ENCODE measurements around the gene SURF4. TPM values are rescaled to one million over a fixed set of nuclear protein-coding genes. Genes with fewer than 3 reads are reported as not detected.
"Not testable (repeated sequence)": the region's sequence is repeated elsewhere in the genome, so short reads cannot be mapped to it uniquely, and the experiment has no call there.

Gene SURF4
- total RNA-seq, 1 experiment from 2014 or later = 214 TPM

DNA sequence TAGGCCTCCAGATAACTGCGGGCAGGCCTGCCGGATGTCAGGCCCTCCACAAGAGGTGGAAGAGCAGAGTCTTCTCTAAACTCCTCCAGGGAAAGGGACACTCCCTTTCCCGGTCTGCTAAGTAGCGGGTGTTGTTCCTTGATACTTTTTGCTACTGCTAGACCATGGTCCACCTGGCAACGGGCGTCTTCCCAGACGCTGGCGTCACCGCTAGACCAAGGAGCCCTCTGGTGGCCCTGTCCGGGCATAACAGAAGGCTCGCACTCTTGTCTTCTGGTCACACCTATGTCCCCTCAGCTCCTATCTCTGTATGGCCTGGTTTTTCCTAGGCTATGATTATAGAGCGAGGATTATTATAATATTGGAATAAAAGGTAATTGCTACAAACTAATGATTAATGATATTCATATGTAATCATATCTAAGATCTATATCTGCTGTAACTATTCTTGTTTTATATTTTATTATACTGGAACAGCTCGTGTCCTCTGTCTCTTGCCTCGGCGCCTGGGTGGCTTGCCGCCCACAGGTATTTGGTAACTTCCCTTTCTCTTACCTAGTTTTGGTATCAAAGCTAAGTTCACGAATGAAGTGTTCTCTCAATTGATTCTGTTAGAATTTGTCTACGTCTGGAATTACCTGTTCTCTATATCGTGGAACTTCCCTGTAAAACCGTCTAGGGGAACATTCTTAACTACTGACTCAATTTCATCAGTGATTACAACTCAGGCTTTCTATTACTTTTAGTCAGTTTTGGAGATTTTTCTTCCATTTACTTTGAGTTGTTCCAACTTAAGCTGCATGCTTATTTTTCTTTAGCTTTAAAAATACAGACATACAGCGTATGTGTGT is 46.3 kb downstream of the SURF4 start:
- BruUV-seq (replicated peaks) = not testable (repeated sequence)

DNA sequence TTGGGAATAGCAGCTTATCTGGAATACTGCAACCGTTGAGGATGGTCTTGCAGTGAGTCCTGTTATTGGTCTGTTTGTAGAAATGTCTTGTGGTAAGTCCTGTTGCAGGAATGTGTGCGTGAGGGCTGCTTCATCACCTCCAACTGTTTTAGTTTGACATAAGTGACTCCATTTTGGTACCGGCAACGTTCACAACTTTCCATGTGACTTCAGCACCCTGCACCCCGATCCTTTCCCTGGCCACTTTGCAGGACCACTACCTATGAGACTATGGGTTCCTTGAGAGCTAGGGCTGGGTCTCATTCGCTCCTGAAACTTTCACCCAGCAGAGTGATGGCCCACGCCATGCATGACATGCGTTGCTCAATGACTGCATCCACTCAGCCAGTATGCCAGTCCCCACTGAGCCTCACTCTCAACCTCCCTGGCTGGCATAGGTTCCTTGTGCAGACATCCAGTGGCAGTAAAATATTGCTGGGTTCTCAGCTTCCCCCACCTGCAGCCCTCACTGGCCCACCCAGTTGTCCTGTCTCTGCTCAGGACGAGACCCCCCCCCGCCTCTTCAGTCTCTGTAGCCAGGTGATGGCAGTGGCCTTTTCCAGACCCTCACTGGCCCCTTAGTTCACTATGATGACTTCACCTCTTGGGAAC is 47.9 kb downstream of the SURF4 start:
- no peaks in the 10 kb centered on the region for H3K9me3 ChIP-seq (ENCODE audit: low read depth, low read length, poor library complexity, severe bottlenecking)
- intact Hi-C loops (cut with micrococcal nuclease; ENCODE audit: unreplicated experiment) = loop anchor here (2.0 kb wide), 1 partner anchor 141 kb away; no protein-coding TSS in a partner anchor
- no peak for TF ChIP-seq EZH2 (IDR thresholded peaks at IDR 0.05; ENCODE audit: borderline replicate concordance, low read depth, low read length, poor library complexity, severe bottlenecking)
- TF ChIP-seq, protein P1, sequence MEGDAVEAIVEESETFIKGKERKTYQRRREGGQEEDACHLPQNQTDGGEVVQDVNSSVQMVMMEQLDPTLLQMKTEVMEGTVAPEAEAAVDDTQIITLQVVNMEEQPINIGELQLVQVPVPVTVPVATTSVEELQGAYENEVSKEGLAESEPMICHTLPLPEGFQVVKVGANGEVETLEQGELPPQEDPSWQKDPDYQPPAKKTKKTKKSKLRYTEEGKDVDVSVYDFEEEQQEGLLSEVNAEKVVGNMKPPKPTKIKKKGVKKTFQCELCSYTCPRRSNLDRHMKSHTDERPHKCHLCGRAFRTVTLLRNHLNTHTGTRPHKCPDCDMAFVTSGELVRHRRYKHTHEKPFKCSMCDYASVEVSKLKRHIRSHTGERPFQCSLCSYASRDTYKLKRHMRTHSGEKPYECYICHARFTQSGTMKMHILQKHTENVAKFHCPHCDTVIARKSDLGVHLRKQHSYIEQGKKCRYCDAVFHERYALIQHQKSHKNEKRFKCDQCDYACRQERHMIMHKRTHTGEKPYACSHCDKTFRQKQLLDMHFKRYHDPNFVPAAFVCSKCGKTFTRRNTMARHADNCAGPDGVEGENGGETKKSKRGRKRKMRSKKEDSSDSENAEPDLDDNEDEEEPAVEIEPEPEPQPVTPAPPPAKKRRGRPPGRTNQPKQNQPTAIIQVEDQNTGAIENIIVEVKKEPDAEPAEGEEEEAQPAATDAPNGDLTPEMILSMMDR (conservative IDR thresholded peaks at IDR 0.05; ENCODE audit: low read depth, low read length) = no peak
- H3K4me1 ChIP-seq (ENCODE audit: insufficient read depth, low read length, poor library complexity, severe bottlenecking) = no peaks in the 10 kb centered on the region
- H3K36me3 ChIP-seq (ENCODE audit: insufficient read depth, low read length, poor library complexity, severe bottlenecking) = peaks cover 28% of the 10 kb centered on the region
- H3K27me3 ChIP-seq (replicated peaks; ENCODE audit: insufficient read depth, low read depth, low read length, poor library complexity) = no peaks in the 10 kb centered on the region
- CTCF ChIA-PET = interaction anchor here (0.5 kb wide), 1 partner anchor 52 kb away, joined by 5 read pairs; no protein-coding TSS in a partner anchor
- H3K27ac ChIP-seq (ENCODE audit: low read depth, low read length, poor library complexity, severe bottlenecking) = no peak overlapping the region
- POLR2A ChIA-PET (ENCODE audit: low non-redundant PET) = no interaction called here
- BruUV-seq (replicated peaks) = no TSS peak
- no peak overlapping the region for H3K4me3 ChIP-seq (ENCODE audit: low read depth, low read length, poor library complexity, severe bottlenecking)
- DNase-seq (ENCODE audit: low spot score) = no peak

More for the DNA sequence above, 46.3 kb downstream of the SURF4 start:
- H3K27me3 ChIP-seq (replicated peaks; ENCODE audit: insufficient read depth, low read depth, low read length, poor library complexity); CTCF ChIA-PET; H3K27ac ChIP-seq (ENCODE audit: low read depth, low read length, poor library complexity, severe bottlenecking); H3K4me1 ChIP-seq (ENCODE audit: insufficient read depth, low read length, poor library complexity, severe bottlenecking); H3K4me3 ChIP-seq (ENCODE audit: low read depth, low read length, poor library complexity, severe bottlenecking); POLR2A ChIA-PET (ENCODE audit: low non-redundant PET); H3K9me3 ChIP-seq (ENCODE audit: low read depth, low read length, poor library complexity, severe bottlenecking); DNase-seq (ENCODE audit: low spot score): not testable (repeated sequence)
- intact Hi-C loops (cut with micrococcal nuclease; ENCODE audit: unreplicated experiment) = loop anchor here (2.0 kb wide), 1 partner anchor 143 kb away; no protein-coding TSS in a partner anchor
- peaks cover 44% of the 10 kb centered on the region for H3K36me3 ChIP-seq (ENCODE audit: insufficient read depth, low read length, poor library complexity, severe bottlenecking)
- TF ChIP-seq, protein P1 (conservative IDR thresholded peaks at IDR 0.05; ENCODE audit: low read depth, low read length) = peak; percentile 58

DNA sequence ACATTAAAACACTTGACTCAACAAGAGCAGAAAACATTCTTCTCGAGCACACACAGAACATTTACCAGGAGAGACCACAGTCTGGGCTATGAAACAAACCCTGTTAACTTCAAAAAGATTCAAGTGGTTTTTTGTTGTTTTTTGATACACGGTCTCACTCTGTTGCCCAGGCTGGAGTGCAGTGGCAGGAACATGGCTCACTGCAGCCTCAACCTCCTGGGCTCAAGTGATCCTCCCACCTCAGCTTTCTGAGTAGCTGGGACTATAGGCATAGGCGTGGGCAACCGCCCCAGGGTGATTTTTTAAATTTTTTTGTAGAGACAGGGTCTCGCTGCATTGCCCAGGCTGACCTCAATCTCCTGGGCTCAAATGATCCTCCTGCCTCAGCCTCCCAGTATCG is 48.8 kb downstream of the SURF4 start:
- BruUV-seq (replicated peaks); intact Hi-C loops (cut with micrococcal nuclease; ENCODE audit: unreplicated experiment): not testable (repeated sequence)

More for the DNA sequence above, 48.8 kb downstream of the SURF4 start:
- H3K4me1 ChIP-seq (ENCODE audit: insufficient read depth, low read length, poor library complexity, severe bottlenecking); H3K27me3 ChIP-seq (replicated peaks; ENCODE audit: insufficient read depth, low read depth, low read length, poor library complexity); H3K4me3 ChIP-seq (ENCODE audit: low read depth, low read length, poor library complexity, severe bottlenecking); POLR2A ChIA-PET (ENCODE audit: low non-redundant PET); H3K27ac ChIP-seq (ENCODE audit: low read depth, low read length, poor library complexity, severe bottlenecking); DNase-seq (ENCODE audit: low spot score); CTCF ChIA-PET; H3K9me3 ChIP-seq (ENCODE audit: low read depth, low read length, poor library complexity, severe bottlenecking): not testable (repeated sequence)
- peaks cover 19% of the 10 kb centered on the region for H3K36me3 ChIP-seq (ENCODE audit: insufficient read depth, low read length, poor library complexity, severe bottlenecking)

Measured in A673 (cell line).